Tibial nerve (tissue), 4 donors: Measurements from ENCODE around the gene RHOXF2B.
"Not testable (repeated sequence)": the region's sequence is repeated elsewhere in the genome, so short reads cannot be mapped to it uniquely, and the experiment has no call there.

Experiments used
- EP300 ChIP-seq, 2 donors: sonication (generic); formaldehyde crosslinking; IDR thresholded peaks; one replicate each; pipeline ENCODE4 v1.6.1; 2017; ENCODE audit warnings: antibody characterized with exemption in 2 of 2, mild to moderate bottlenecking in 1 of 2
- POLR2A ChIP-seq, 2 donors: fragments of 450-650 bp; IDR thresholded peaks; one replicate each; pipeline ENCODE4 v1.6.1; 2017; ENCODE audit warnings: antibody characterized with exemption in 2 of 2, mild to moderate bottlenecking in 2 of 2, moderate library complexity in 2 of 2
- TF ChIP-seq, protein P1 (sequence below), 5 experiments: fragments of 200-600 bp in 3 of 5; fragments of 450-650 bp in 2 of 5; sonication (generic) in 3 of 5; IDR thresholded peaks; one replicate each; pipeline ENCODE4 v1.5.1; 2016 to 2019; ENCODE audit warnings: antibody characterized with exemption in 5 of 5, mild to moderate bottlenecking in 3 of 5, moderate library complexity in 2 of 5

DNA sequence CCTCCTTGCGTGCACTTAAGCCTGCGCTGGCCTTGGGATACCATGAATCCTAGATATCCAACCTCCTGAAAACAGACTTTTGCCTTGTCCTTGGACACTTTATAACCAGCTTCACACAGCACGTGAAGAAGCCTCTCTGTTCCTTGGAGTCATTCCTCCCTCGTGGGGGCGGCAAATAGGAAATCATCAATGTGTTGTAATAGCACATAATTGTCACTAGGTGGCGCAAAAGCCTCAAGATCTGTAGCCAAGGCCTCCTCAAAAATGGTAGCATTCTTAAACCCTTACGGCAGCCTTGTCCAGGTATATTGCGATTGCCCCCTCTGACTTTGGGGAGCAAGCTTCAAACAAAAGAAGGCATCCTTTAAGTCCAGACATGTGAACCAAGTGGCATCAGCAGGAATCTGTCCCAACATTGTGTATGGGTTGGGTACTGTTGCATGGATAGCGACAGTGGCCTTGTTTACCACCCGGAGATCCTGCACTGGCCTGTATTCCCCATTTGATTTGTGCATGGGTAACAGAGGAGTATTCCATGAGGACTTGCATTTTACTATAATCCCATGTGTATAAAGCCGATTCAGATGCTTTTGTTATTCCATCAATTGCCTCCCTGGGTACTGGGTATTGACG, 8.2 kb upstream of the RHOXF2B start:
- TF ChIP-seq, protein P1, sequence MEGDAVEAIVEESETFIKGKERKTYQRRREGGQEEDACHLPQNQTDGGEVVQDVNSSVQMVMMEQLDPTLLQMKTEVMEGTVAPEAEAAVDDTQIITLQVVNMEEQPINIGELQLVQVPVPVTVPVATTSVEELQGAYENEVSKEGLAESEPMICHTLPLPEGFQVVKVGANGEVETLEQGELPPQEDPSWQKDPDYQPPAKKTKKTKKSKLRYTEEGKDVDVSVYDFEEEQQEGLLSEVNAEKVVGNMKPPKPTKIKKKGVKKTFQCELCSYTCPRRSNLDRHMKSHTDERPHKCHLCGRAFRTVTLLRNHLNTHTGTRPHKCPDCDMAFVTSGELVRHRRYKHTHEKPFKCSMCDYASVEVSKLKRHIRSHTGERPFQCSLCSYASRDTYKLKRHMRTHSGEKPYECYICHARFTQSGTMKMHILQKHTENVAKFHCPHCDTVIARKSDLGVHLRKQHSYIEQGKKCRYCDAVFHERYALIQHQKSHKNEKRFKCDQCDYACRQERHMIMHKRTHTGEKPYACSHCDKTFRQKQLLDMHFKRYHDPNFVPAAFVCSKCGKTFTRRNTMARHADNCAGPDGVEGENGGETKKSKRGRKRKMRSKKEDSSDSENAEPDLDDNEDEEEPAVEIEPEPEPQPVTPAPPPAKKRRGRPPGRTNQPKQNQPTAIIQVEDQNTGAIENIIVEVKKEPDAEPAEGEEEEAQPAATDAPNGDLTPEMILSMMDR (IDR thresholded peaks at IDR 0.05), result not testable (repeated sequence)
- TF ChIP-seq POLR2A, EP300 (IDR thresholded peaks at IDR 0.05): not testable (repeated sequence)
